Erythroblast (primary cell): ENCODE results near the gene FGF14.
"Not testable (repeated sequence)": the region's sequence is repeated elsewhere in the genome, so short reads cannot be mapped to it uniquely, and the experiment has no call there.

Experiments
- DNase-seq, 2 experiments: peaks; one replicate each; lab custom pipeline; 2025; lab: John Stamatoyannopoulos, UW
- GATA1 ChIP-seq: IDR thresholded peaks from 2 replicates; pipeline ENCODE4 v1.6.1; 2011; ENCODE audit warnings: low read depth, mild to moderate bottlenecking, control low read depth, low read length, moderate library complexity
- POLR2A ChIP-seq: IDR thresholded peaks from 2 replicates; pipeline ENCODE4 v1.6.1; 2011; ENCODE audit warnings: mild to moderate bottlenecking, low read length

FGF14 gene

DNA sequence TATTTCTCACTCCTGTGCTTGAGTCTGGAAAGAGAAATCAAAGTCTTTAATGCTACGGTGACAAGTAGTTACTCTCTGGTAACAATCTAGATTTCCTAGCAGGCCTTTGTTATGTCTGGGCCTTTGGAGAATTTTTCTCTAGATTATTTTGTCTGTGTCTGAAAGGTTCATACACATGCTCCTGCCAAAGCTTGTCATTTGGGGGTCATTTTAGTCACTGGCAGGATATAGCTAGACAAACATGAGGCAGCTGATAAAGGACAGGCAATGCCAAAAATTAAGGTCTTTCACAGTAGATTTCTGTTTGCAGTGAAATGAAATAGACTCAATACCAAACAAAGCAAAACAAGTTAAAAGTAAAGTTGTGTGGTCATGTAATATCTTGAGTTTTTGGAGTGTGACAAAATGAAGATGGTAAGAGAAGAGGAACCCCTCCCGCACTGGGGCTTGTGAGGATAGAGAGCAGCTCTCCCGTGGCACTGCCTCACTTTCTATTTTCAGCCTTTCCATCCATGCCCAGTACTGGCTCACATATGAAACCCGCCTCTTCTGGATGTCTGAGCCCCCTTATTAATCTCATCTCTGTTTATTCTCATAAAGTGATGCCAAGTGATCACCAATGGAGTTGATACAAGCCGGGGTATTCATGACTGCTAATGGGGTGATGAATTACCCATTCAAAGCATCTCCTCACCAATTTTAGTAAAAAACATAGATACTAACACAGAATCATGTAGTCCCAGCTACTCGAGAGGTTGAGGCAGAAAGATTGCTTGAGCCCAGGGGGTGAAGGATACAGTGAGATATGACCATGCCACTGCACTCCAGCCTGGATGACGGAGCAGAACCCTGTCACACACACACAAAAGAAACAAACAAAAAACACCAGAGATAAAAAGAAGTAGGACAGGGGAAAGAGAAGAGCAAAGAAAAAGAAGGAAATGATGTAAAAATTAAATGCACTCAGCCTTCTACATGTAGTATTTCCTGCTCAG is 389.3 kb downstream of the FGF14 start:
- no peak for DNase-seq
- TF ChIP-seq GATA1 (no peak), POLR2A (no peak)

DNA sequence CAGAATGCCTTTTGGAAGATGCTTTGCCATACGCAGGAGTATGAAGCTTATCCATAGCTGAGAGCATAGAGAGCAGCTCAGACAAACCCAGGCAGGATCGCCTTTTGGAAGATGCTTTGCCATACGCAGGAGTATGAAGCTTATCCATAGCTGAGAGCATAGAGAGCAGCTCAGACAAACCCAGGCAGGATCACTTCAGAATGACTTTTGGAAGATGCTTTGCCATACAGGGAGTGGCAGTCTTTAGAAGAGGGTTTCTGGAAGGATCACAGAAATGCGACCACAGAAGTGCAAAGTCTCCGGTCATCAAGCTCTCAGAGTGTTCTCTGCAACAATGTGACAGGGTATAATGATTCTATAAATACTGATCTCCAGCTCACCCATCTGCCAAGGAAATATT is 390.4 kb downstream of the FGF14 start:
- not testable (repeated sequence) for DNase-seq

DNA sequence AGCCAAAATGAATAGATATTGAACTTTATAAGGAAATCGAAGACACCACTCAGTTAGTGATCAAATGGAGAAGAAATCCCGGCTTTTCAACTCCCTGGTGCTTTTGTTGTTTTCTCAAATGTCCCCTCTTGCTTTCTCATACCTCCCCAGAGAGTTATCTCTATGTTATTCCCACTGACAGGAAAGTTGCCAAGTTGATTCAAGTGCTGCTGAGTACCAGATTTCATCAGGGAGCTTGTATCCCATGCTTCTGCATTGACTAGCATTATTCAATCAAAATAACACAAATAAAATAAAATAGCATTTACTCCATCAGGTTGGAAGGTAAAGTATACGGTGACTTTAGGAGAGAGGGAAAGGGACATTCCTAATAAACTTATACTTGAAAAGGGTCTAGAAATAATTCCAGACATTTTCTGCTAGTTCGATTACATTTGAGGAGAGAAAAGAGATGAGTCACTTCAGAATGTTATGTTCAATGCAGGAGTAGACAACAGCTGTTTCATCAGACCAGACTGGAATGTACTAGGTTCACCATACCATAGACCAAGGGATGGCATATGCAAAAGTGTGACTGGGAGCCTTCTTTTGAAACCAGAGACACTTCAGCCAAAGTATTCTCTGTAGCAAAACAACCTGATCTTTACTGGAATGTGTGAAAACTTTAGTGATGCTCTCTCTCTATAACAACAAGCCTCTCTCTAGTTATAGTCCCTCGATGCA is 397.8 kb downstream of the FGF14 start:
- TF ChIP-seq POLR2A (no peak), GATA1 (no peak)
- no peak for DNase-seq

DNA sequence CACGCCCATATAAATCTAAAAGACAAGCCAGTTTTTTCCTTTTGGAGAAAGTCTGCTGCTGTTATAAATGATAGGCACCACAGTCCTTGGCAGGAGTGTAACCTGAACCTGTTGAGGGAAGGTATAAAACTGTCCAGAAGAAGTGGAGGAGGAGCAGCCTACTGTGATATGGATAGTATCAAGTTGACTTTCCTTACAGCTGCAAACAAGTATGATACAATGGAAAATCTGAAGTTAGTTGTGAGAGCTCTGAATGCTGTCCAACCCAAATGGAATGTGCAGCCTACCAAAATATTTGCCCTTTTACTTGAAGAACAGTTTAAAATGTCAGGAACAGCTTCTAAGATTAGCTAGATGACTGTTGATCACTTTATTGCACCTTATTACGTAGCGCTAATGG is 399.6 kb downstream of the FGF14 start:
- TF ChIP-seq POLR2A (no peak), GATA1 (no peak)
- DNase-seq: no peak

GRCh38 chr13:102000764-102001163 is 401.1 kb downstream of the FGF14 start:
- DNase-seq: no peak
- no peak for TF ChIP-seq GATA1
- TF ChIP-seq POLR2A: no peak

GRCh38 chr13:101998129-101998528 is 403.7 kb downstream of the FGF14 start:
- TF ChIP-seq POLR2A: no peak
- no peak for TF ChIP-seq GATA1
- DNase-seq: no peak

DNA sequence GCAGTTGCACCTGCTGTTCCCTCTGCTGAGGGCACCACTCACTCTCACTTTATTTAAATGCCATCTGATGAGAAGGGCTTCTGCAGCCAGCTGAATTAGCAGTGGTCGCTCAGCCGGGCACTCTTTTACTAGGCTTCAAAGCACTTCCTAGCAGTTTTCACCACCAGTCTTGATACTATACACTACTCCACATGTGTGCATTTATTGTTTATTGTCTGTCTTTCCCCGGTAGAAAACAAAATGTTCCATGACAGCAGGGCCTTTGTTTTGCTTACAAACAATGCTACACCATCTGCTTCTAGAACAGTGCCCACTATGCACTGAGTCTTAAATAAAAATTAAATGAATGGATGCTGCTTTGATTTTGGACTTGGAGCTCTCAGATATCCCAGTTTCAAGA is 404.9 kb downstream of the FGF14 start:
- DNase-seq: no peak
- TF ChIP-seq GATA1 (no peak), POLR2A (no peak)

DNA sequence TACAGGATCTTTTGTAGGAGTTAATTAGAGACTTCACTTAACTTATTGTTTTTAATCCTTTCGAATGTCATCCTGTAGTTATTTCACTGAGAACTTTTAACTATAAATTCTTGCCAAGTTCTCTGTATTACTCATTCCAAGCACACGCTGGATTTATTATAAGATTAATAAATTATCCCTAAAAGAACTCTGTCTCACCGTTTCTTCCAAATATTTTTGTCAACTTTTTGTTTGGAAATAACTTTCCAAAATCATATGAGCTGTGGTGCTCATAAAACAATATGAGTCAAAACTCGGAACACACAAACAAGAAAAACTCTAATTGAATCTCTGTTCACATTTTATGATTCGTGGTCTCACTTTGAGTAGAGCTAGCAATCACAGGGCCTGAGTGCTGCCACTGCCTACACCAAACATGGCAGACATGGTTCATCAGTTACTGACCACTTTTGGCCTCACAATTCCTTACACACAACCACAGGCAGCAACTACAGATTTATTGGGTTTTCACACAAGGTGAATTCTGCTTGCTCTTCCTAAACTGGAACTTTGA is 412.0 kb downstream of the FGF14 start:
- no peak for DNase-seq
- TF ChIP-seq GATA1: no peak
- TF ChIP-seq POLR2A: no peak

DNA sequence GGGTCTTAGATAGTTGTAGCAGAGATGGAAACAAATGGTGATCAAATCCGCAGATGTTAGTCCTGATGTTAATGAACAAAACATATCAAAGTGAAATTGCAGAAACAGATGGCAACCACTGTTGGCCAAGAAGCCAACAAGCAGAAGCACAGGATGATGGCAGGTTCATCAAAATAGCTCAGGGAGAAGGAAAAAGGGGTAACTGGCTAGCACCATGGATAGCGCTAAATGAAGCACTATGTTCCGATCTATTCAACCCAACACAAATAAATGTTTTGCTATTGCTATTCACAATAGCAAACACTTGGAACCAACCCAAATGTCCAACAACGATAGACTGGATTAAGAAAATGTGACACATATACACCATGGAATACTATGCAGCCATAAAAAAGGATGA is 413.7 kb downstream of the FGF14 start:
- no peak for DNase-seq
- TF ChIP-seq GATA1: no peak
- TF ChIP-seq POLR2A: no peak

- no peak for TF ChIP-seq GATA1
- TF ChIP-seq POLR2A: no peak
These were observed 415.5 kb downstream of the FGF14 start for GRCh38 chr13:101986316-101986715.

GRCh38 chr13:101985321-101985720 is 416.5 kb downstream of the FGF14 start:
- no peak for DNase-seq
- TF ChIP-seq GATA1 (no peak), POLR2A (no peak)

More at GRCh38 chr13:101986316-101986715, 415.5 kb downstream of the FGF14 start:
- DNase-seq: no peak

DNA sequence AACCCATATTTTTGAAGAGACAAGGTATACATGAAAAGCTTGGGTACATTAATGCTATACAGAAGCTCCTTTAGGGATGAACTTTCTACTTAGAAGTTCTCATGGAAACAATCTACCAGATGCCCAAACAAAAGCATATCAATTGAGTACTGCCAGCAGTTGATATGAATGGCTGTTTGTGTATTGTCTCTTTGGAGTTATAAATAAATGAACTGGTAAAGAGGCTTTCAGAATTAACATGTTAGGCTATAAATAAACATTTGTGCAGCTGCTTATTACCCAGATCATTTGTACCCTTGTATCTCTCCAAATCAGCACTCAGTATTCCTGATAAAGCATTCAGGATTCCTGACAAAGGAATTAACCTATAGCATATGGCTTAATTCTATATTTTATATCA is 418.9 kb downstream of the FGF14 start:
- TF ChIP-seq GATA1 (no peak), POLR2A (no peak)
- no peak for DNase-seq

DNA sequence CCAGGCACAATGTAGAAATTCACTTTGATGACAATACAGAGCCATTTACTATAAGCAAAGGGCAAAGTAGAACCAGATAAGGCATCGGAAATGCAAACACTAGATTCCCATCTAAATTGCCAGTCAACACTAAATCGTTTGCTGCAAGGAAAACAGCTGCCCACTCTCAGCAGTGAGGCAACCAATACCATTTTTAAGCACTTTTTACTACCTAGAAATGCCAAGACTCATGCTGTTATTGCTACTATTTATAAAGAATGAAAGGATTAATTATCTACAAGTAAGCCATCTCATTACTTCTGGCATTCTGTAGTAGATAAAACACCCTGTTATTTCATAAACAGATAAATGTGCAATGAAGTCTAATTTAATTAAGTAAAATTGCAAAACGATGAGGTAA is 422.0 kb downstream of the FGF14 start:
- no peak for DNase-seq
- TF ChIP-seq GATA1: no peak
- no peak for TF ChIP-seq POLR2A
